ENCODE results near the gene FNBP1.

DNA sequence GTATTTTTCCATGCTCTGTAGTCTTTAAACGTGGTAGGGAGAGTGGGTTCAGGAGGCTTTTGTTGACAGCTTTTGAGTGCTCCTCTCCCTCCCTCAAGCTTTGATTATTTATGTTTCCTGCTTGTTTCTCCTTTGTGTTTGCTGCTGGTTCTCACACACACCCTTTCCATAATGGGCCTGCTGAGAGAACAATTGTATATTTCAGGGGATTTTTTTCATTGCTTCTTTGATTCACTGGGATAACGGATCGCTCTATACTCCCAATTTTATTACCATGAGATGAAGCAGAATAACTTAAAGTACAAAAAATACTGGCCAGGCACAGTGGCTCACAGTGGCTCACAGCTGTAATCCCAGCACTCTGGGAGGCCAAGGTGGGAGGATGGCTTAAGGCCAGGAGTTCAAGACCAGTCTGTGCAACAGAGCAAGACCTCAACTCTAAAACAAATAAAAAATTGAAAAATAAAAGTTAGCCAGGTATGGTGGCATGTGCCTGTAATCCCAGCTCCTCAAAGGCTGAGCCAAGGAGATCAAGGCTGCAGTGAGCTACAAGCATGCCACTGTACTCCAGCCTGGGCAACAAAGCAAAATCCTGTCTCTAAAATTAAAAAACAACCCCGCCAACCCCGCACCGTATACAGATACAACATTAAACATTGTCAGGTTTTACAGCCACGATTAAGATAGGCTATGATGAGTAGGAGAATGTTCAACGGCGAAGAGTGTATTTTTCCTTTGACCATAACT is 140.8 kb downstream of the FNBP1 start:
- TF ChIP-seq, protein P1, sequence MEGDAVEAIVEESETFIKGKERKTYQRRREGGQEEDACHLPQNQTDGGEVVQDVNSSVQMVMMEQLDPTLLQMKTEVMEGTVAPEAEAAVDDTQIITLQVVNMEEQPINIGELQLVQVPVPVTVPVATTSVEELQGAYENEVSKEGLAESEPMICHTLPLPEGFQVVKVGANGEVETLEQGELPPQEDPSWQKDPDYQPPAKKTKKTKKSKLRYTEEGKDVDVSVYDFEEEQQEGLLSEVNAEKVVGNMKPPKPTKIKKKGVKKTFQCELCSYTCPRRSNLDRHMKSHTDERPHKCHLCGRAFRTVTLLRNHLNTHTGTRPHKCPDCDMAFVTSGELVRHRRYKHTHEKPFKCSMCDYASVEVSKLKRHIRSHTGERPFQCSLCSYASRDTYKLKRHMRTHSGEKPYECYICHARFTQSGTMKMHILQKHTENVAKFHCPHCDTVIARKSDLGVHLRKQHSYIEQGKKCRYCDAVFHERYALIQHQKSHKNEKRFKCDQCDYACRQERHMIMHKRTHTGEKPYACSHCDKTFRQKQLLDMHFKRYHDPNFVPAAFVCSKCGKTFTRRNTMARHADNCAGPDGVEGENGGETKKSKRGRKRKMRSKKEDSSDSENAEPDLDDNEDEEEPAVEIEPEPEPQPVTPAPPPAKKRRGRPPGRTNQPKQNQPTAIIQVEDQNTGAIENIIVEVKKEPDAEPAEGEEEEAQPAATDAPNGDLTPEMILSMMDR (IDR thresholded peaks at IDR 0.05; ENCODE audit: insufficient read depth, low read depth, low read length) = no peak
- TF ChIP-seq EZH2 (IDR thresholded peaks at IDR 0.05; ENCODE audit: insufficient read depth, low read length) = no peak
